Panc1 (cell line): ENCODE measurements around the gene ARL6IP4. TPM values are rescaled to one million over a fixed set of nuclear protein-coding genes. Genes with fewer than 3 reads are reported as not detected.
A peak's percentile ranks its signal among the peaks of the same experiment; 100 is the strongest.

Experiments
- ATAC-seq: fragments of 200-7000 bp; cut with Tn5 transposase; 2 replicates; pipeline ENCODE4 v1.9.1; 2020; ENCODE audit warnings: mild to moderate bottlenecking, moderate library complexity
- BruUV-seq: library from RNA; stranded (reverse); fragments of 400-500 nt; replicated peaks from 2 replicates; lab custom pipeline; 2021; lab: Mats Ljungman, UMichigan
- CTCF ChIA-PET: fragments of 300-600 bp; sonication (Branson Sonifier 250); formaldehyde crosslinking; loops from one replicate; lab custom pipeline; 2022; ENCODE audit warnings: antibody characterized with exemption; lab: Charles Lee
- POLR2A ChIA-PET: fragments of 300-600 bp; sonication (Branson Sonifier 250); formaldehyde crosslinking; loops from one replicate; lab custom pipeline; 2022; ENCODE audit warnings: antibody characterized with exemption; lab: Charles Lee
- DNase-seq: peaks from one replicate; pipeline ENCODE4 v3.0.0-alpha.2; 2010; ENCODE audit warnings: low read depth, low spot score
- H3K27ac ChIP-seq: 2 replicates; pipeline ENCODE4 v1.5.1; 2011; ENCODE audit warnings: mild to moderate bottlenecking, low read length, inconsistent platforms
- H3K27me3 ChIP-seq: fragments of 200-500 bp; sonication (Bioruptor generic); 2 replicates; pipeline ENCODE4 v1.6.0; 2014; ENCODE audit warnings: low read length, inconsistent platforms; ENCODE audit not compliant: control insufficient read depth, insufficient read depth
- H3K36me3 ChIP-seq: fragments of 200-500 bp; sonication (Bioruptor generic); 2 replicates; pipeline ENCODE4 v1.5.1; 2014; ENCODE audit warnings: inconsistent platforms, mild to moderate bottlenecking, low read length, moderate library complexity; ENCODE audit not compliant: control insufficient read depth, insufficient read depth
- H3K4me1 ChIP-seq: 2 replicates; pipeline ENCODE4 v1.5.1; 2011; ENCODE audit warnings: inconsistent platforms, mild to moderate bottlenecking, low read length, moderate library complexity; ENCODE audit not compliant: control insufficient read depth, insufficient read depth
- H3K4me3 ChIP-seq, 2 experiments: 2 replicates each; pipeline ENCODE4 v1.5.1; 2011 to 2012; ENCODE audit warnings: low read depth in 2 of 2, low read length in 2 of 2, mild to moderate bottlenecking in 2 of 2, inconsistent platforms in 1 of 2, moderate library complexity in 1 of 2
- H3K9me3 ChIP-seq: fragments of 200-500 bp; sonication (Bioruptor generic); 2 replicates; pipeline ENCODE4 v1.5.1; 2014; ENCODE audit warnings: low read depth, mild to moderate bottlenecking, inconsistent platforms, low read length, moderate library complexity; ENCODE audit not compliant: control insufficient read depth, insufficient read depth
- POLR2AphosphoS5 ChIP-seq: IDR thresholded peaks from 2 replicates; pipeline ENCODE4 v1.6.1; 2012; ENCODE audit warnings: mild to moderate bottlenecking, low read depth, low read length, moderate library complexity
- SIN3A ChIP-seq: IDR thresholded peaks from 2 replicates; pipeline ENCODE4 v1.6.1; 2012; ENCODE audit warnings: low read depth, mild to moderate bottlenecking, low read length, moderate library complexity, borderline replicate concordance; ENCODE audit not compliant: insufficient read depth
- TCF7L2 ChIP-seq: IDR thresholded peaks from 2 replicates; pipeline ENCODE4 v1.6.1; 2011; ENCODE audit warnings: mild to moderate bottlenecking, low read depth, low read length, inconsistent platforms
- in situ Hi-C: cut with HindIII; loops from 2 replicates; pipeline ENCODE4 v1.10.0; 2016; ENCODE audit warnings: low sequenced_read_pairs, low pct_unique_long_range_greater_than_20kb
- intact Hi-C: fragments of 100-400 bp; cut with micrococcal nuclease; formaldehyde crosslinking; loops from one replicate; pipeline ENCODE4 v1.10.0; 2022; ENCODE audit not compliant: unreplicated experiment
- total RNA-seq: library from RNA; stranded (reverse); gene quantifications from one replicate; pipeline ENCODE4 v1.2.1, GENCODE V29; 2021; ENCODE audit not compliant: unreplicated experiment
- TF ChIP-seq, protein P1 (sequence below): fragments of 450-650 bp; IDR thresholded peaks from 2 replicates; pipeline ENCODE4 v1.5.1; 2017; ENCODE audit warnings: mild to moderate bottlenecking
- TF ChIP-seq, protein P2 (sequence below), 2 experiments: IDR thresholded peaks; 2 replicates each; pipeline ENCODE4 v1.6.1; 2011 to 2012; ENCODE audit warnings: low read depth in 2 of 2, control low read depth in 1 of 2, low read length in 1 of 2, mild to moderate bottlenecking in 1 of 2, moderate library complexity in 1 of 2; ENCODE audit not compliant: insufficient read depth in 1 of 2

ARL6IP4 gene
- total RNA-seq, 1 experiment from 2014 or later = 184 TPM

- CTCF ChIA-PET = interaction anchor here (0.6 to 2.0 kb wide), 9 partner anchors 17 to 158 kb away, joined by 3 to 11 read pairs (median 5); no protein-coding TSS in a partner anchor
- Histone ChIP-seq H3K4me1 (peaks cover 27% of the 10 kb centered on the region), H3K27me3 (no peaks in the 10 kb centered on the region), H3K4me3 (no peak overlapping the region), H3K9me3 (no peaks in the 10 kb centered on the region), H3K36me3 (no peaks in the 10 kb centered on the region), H3K27ac (peak overlapping the region; percentile 82)
- TF ChIP-seq, protein P1, sequence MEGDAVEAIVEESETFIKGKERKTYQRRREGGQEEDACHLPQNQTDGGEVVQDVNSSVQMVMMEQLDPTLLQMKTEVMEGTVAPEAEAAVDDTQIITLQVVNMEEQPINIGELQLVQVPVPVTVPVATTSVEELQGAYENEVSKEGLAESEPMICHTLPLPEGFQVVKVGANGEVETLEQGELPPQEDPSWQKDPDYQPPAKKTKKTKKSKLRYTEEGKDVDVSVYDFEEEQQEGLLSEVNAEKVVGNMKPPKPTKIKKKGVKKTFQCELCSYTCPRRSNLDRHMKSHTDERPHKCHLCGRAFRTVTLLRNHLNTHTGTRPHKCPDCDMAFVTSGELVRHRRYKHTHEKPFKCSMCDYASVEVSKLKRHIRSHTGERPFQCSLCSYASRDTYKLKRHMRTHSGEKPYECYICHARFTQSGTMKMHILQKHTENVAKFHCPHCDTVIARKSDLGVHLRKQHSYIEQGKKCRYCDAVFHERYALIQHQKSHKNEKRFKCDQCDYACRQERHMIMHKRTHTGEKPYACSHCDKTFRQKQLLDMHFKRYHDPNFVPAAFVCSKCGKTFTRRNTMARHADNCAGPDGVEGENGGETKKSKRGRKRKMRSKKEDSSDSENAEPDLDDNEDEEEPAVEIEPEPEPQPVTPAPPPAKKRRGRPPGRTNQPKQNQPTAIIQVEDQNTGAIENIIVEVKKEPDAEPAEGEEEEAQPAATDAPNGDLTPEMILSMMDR = peak; percentile 95
- no peak for TF ChIP-seq TCF7L2
- POLR2A ChIA-PET = interaction anchor here (0.5 kb wide), 1 partner anchor 260 kb away, joined by 5 read pairs; no protein-coding TSS in a partner anchor
- no TSS peak for BruUV-seq
- intact Hi-C loops = loop anchor here (10.0 kb wide), 1 partner anchor 157 kb away; no protein-coding TSS in a partner anchor
- DNase-seq (no peak), ATAC-seq (peak; percentile 97)
- in situ Hi-C loops = no loop called here
Measured at GRCh38 chr12:122951979-122952892, 28.2 kb upstream of the ARL6IP4 start.

DNA sequence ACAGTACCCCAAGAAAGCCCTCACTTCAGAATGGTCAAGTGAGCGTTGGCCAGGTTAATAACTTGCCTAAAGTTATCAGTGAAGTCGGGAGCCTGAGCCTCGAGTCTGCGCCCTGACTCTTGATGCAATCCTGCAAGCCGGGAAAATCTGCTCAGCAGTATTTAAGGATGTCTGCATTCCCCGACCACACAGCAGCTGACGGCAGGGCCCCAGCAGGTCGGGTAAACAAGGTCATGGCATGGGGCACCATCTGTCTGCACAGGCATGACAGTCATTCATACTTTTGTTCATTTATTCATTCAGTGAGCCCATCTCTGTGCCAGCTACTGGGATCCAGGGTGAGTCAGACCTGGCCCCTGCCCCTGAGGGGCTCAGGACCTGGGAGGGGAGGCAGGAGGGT is 25.3 kb upstream of the ARL6IP4 start:
- intact Hi-C loops = loop anchor here (10.0 kb wide), 1 partner anchor 160 kb away; no protein-coding TSS in a partner anchor

More for the DNA sequence above, 25.3 kb upstream of the ARL6IP4 start:
- Histone ChIP-seq H3K36me3 (no peaks in the 10 kb centered on the region; the same call in 1 of the 2 replicates), H3K9me3 (no peaks in the 10 kb centered on the region), H3K27ac (no peak overlapping the region), H3K4me3 (no peak overlapping the region), H3K27me3 (no peaks in the 10 kb centered on the region), H3K4me1 (peaks cover 16% of the 10 kb centered on the region)
- POLR2A ChIA-PET = interaction anchor here (0.6 kb wide), 1 partner anchor 195 kb away, joined by 3 read pairs; no protein-coding TSS in a partner anchor
- in situ Hi-C loops = no loop called here
- no TSS peak for BruUV-seq
- CTCF ChIA-PET = no interaction called here
- ATAC-seq (no peak), DNase-seq (no peak)
- TF ChIP-seq POLR2AphosphoS5 (no peak), SIN3A (no peak), TCF7L2 (no peak)
- TF ChIP-seq, protein P2, sequence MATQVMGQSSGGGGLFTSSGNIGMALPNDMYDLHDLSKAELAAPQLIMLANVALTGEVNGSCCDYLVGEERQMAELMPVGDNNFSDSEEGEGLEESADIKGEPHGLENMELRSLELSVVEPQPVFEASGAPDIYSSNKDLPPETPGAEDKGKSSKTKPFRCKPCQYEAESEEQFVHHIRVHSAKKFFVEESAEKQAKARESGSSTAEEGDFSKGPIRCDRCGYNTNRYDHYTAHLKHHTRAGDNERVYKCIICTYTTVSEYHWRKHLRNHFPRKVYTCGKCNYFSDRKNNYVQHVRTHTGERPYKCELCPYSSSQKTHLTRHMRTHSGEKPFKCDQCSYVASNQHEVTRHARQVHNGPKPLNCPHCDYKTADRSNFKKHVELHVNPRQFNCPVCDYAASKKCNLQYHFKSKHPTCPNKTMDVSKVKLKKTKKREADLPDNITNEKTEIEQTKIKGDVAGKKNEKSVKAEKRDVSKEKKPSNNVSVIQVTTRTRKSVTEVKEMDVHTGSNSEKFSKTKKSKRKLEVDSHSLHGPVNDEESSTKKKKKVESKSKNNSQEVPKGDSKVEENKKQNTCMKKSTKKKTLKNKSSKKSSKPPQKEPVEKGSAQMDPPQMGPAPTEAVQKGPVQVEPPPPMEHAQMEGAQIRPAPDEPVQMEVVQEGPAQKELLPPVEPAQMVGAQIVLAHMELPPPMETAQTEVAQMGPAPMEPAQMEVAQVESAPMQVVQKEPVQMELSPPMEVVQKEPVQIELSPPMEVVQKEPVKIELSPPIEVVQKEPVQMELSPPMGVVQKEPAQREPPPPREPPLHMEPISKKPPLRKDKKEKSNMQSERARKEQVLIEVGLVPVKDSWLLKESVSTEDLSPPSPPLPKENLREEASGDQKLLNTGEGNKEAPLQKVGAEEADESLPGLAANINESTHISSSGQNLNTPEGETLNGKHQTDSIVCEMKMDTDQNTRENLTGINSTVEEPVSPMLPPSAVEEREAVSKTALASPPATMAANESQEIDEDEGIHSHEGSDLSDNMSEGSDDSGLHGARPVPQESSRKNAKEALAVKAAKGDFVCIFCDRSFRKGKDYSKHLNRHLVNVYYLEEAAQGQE (IDR thresholded peaks at IDR 0.05; ENCODE audit: insufficient read depth in 1 of 2, low read depth in 2 of 2, low read length in 1 of 2) = no peak
- TF ChIP-seq, protein P1 = no peak
